Natural killer cell (primary cell): ENCODE measurements around the gene PKMYT1. TPM values are rescaled to one million over a fixed set of nuclear protein-coding genes. Genes with fewer than 3 reads are reported as not detected.

Experiments
- ATAC-seq, 3 donors: fragments of 150-1000 bp in 2 of 3; fragments of 200-7000 bp in 1 of 3; cut with Tn5 transposase; 1 replicate in 1 of 3; 2 replicates in 2 of 3; pipeline ENCODE4 v1.10.0; 2021; ENCODE audit warnings: mild to moderate bottlenecking in 2 of 3, moderate library complexity in 2 of 3
- DNase-seq, 2 donors: peaks; one replicate each; pipeline versions ENCODE4 v3.0.0 to v3.0.0-alpha.2; 2013 to 2021; ENCODE audit warnings: mixed read lengths in 1 of 2
- H3K27ac ChIP-seq: one replicate; pipeline ENCODE4 v1.5.1; 2013; ENCODE audit warnings: mild to moderate bottlenecking, low read length
- H3K27me3 ChIP-seq: one replicate; pipeline ENCODE4 v1.6.1; 2013; ENCODE audit warnings: low read length; ENCODE audit not compliant: control insufficient read depth, insufficient read depth
- H3K36me3 ChIP-seq: one replicate; pipeline ENCODE4 v1.6.1; 2013; ENCODE audit warnings: low read length; ENCODE audit not compliant: control insufficient read depth, insufficient read depth
- H3K4me1 ChIP-seq: one replicate; pipeline ENCODE4 v1.6.1; 2013; ENCODE audit warnings: low read length; ENCODE audit not compliant: control insufficient read depth, insufficient read depth
- H3K4me3 ChIP-seq: one replicate; pipeline ENCODE4 v1.5.1; 2013; ENCODE audit warnings: low read length
- H3K9me3 ChIP-seq: one replicate; pipeline ENCODE4 v1.6.1; 2013; ENCODE audit warnings: low read length; ENCODE audit not compliant: control insufficient read depth, insufficient read depth
- H3K27ac Mint-ChIP-seq, 2 donors: one replicate each; pipeline ENCODE4 v1.8.0; 2022; ENCODE audit warnings: mild to moderate bottlenecking in 2 of 2, mixed read lengths in 2 of 2, moderate library complexity in 1 of 2
- H3K27me3 Mint-ChIP-seq, 2 donors: one replicate each; pipeline ENCODE4 v1.8.0; 2022; ENCODE audit warnings: low read depth in 2 of 2, mixed read lengths in 2 of 2
- H3K36me3 Mint-ChIP-seq: one replicate; pipeline ENCODE4 v1.8.0; 2022; ENCODE audit warnings: mixed read lengths
- H3K4me1 Mint-ChIP-seq, 2 donors: one replicate each; pipeline ENCODE4 v1.8.0; 2022; ENCODE audit warnings: mixed read lengths in 2 of 2
- H3K4me3 Mint-ChIP-seq: one replicate; pipeline ENCODE4 v1.8.0; 2022; ENCODE audit warnings: mild to moderate bottlenecking, moderate library complexity, mixed read lengths
- H3K9me3 Mint-ChIP-seq, 2 donors: one replicate each; pipeline ENCODE4 v1.8.0; 2022; ENCODE audit warnings: mixed read lengths in 2 of 2
- CTCF ChIP-seq: fragments of 200-600 bp; IDR thresholded peaks from one replicate; pipeline ENCODE4 v1.8.0; 2022; ENCODE audit warnings: antibody characterized with exemption
- WGBS: methylation state at CpG from one replicate; pipeline ENCODE4 v1.1.7; 2013; ENCODE audit warnings: missing lambda C conversion rate; ENCODE audit not compliant: insufficient coverage; 5-methylcytosine and 5-hydroxymethylcytosine counted together
- intact Hi-C: fragments of 100-400 bp; cut with micrococcal nuclease; formaldehyde crosslinking; loops from one replicate; pipeline ENCODE4 v1.14.2; 2022
- total RNA-seq, 4 donors: library from RNA; stranded (reverse); fragments of 120-200 nt in 1 of 4; gene quantifications; one replicate each; pipeline versions ENCODE4 v1.2.3 to v1.2.4, GENCODE V29; 2013 to 2022

PKMYT1 gene
- total RNA-seq, 3 donors from 2014 or later (not counting 1 experiment from before 2014, with no cell fraction given) = 2.6 to 5.9 (median 3.5) TPM

GRCh38 chr16:2971985-2972784 is 8.1 kb downstream of the PKMYT1 start:
- Mint-ChIP-seq H3K36me3 (no peaks in the 10 kb centered on the region), H3K9me3 (no peaks in the 10 kb centered on the region), H3K27me3 (peaks cover 6 to 10% of the 10 kb centered on the region in 2 donors), H3K4me1 (peaks cover 10 to 18% of the 10 kb centered on the region in 2 donors), H3K27ac (no peak overlapping the region), H3K4me3 (peak overlapping the region; percentile 45)
- DNase-seq = no peak
- Histone ChIP-seq H3K27me3 (peaks cover 15% of the 10 kb centered on the region), H3K27ac (no peak overlapping the region), H3K36me3 (no peaks in the 10 kb centered on the region), H3K4me3 (no peak overlapping the region), H3K9me3 (no peaks in the 10 kb centered on the region), H3K4me1 (peaks cover 32% of the 10 kb centered on the region)
- ATAC-seq = no peak
- WGBS = 83% methylated on average over 15 of the region's 15 CpGs
- intact Hi-C loops = no loop called here
- TF ChIP-seq CTCF = no peak

GRCh38 chr16:2971134-2971984 is 8.9 kb downstream of the PKMYT1 start:
- no peak for TF ChIP-seq CTCF
- H3K36me3 Mint-ChIP-seq = no peaks in the 10 kb centered on the region
- intact Hi-C loops = no loop called here
- H3K9me3 Mint-ChIP-seq = no peaks in the 10 kb centered on the region
- peaks cover 6 to 10% of the 10 kb centered on the region in 2 donors for H3K27me3 Mint-ChIP-seq
- 92% methylated on average over 35 of the region's 35 CpGs for WGBS
- DNase-seq (no peak), ATAC-seq (no peak)
- peaks cover 19% of the 10 kb centered on the region for H3K27me3 ChIP-seq
- H3K4me3 Mint-ChIP-seq = peak overlapping the region; percentile 65
- no peak overlapping the region for H3K27ac Mint-ChIP-seq
- no peaks in the 10 kb centered on the region for H3K36me3 ChIP-seq
- H3K4me3 ChIP-seq = no peak overlapping the region
- H3K27ac ChIP-seq = no peak overlapping the region
- no peaks in the 10 kb centered on the region for H3K9me3 ChIP-seq
- H3K4me1 Mint-ChIP-seq = peaks cover 10 to 18% of the 10 kb centered on the region in 2 donors
- H3K4me1 ChIP-seq = peaks cover 37% of the 10 kb centered on the region

GRCh38 chr16:2970563-2970962 is 9.7 kb downstream of the PKMYT1 start:
- no peak overlapping the region for H3K27ac ChIP-seq
- peaks cover 6 to 10% of the 10 kb centered on the region in 2 donors for H3K27me3 Mint-ChIP-seq
- H3K4me1 ChIP-seq = peaks cover 45% of the 10 kb centered on the region
- H3K9me3 Mint-ChIP-seq = no peaks in the 10 kb centered on the region
- H3K27me3 ChIP-seq = peaks cover 24% of the 10 kb centered on the region
- TF ChIP-seq CTCF = no peak
- H3K4me1 Mint-ChIP-seq = peaks cover 10 to 20% of the 10 kb centered on the region in 2 donors
- H3K36me3 ChIP-seq = no peaks in the 10 kb centered on the region
- no peaks in the 10 kb centered on the region for H3K9me3 ChIP-seq
- no peak for ATAC-seq
- intact Hi-C loops = no loop called here
- DNase-seq = no peak
- no peak overlapping the region for H3K4me3 ChIP-seq
- H3K4me3 Mint-ChIP-seq = peak overlapping the region; percentile 65
- no peak overlapping the region for H3K27ac Mint-ChIP-seq
- WGBS = 87% methylated on average over 6 of the region's 6 CpGs
- no peaks in the 10 kb centered on the region for H3K36me3 Mint-ChIP-seq
